HepG2 (cell line): Measurements from ENCODE around the gene PCGF3. TPM values are rescaled to one million over a fixed set of nuclear protein-coding genes. Genes with fewer than 3 reads are reported as not detected.

ENCODE experiments used
- ETV6 ChIP-seq: sonication (generic); formaldehyde crosslinking; conservative IDR thresholded peaks from 2 replicates; pipeline ENCODE4 v1.4.0; 2020; ENCODE audit warnings: missing genetic modification reagents
- FOXA1 ChIP-seq, 2 experiments: fragments of 450-650 bp in 1 of 2; sonication (generic) in 1 of 2; formaldehyde crosslinking in 1 of 2; IDR thresholded peaks; 2 replicates each; pipeline versions ENCODE4 v1.4.0 to v1.6.1; 2016 to 2020; ENCODE audit warnings: missing genetic modification reagents in 1 of 2
- HDAC2 ChIP-seq: sonication (generic); formaldehyde crosslinking; IDR thresholded peaks from 2 replicates; pipeline ENCODE4 v1.4.0; 2020; ENCODE audit warnings: missing genetic modification reagents
- NONO ChIP-seq, 2 experiments: fragments of 450-650 bp in 1 of 2; sonication (generic) in 1 of 2; formaldehyde crosslinking in 1 of 2; IDR thresholded peaks in 1 of 2; conservative IDR thresholded peaks in 1 of 2; 2 replicates each; pipeline versions ENCODE4 v1.6.1 to v1.8.0; 2017 to 2022; ENCODE audit warnings: mild to moderate bottlenecking in 1 of 2, missing genetic modification reagents in 1 of 2, moderate library complexity in 1 of 2
- RARA ChIP-seq: IDR thresholded peaks from 2 replicates; pipeline ENCODE4 v1.6.1; 2016; ENCODE audit warnings: missing genetic modification reagents, missing compliant biosample characterization
- RARG ChIP-seq: sonication (generic); formaldehyde crosslinking; IDR thresholded peaks from 2 replicates; pipeline ENCODE4 v1.4.0; 2020; ENCODE audit warnings: low read depth, mild to moderate bottlenecking, missing genetic modification reagents
- SNAPC5 ChIP-seq: sonication (generic); formaldehyde crosslinking; IDR thresholded peaks from 2 replicates; pipeline ENCODE4 v1.8.1; 2023; ENCODE audit warnings: mild to moderate bottlenecking, missing genetic modification reagents, borderline replicate concordance
- SSRP1 ChIP-seq: IDR thresholded peaks from 2 replicates; pipeline ENCODE4 v1.6.1; 2016; ENCODE audit warnings: control low read depth
- ZBTB2 ChIP-seq: sonication (generic); formaldehyde crosslinking; IDR thresholded peaks from 2 replicates; pipeline ENCODE4 v1.8.0; 2022; ENCODE audit warnings: low read depth, missing genetic modification reagents
- ZBTB39 ChIP-seq: sonication (generic); formaldehyde crosslinking; IDR thresholded peaks from 2 replicates; pipeline ENCODE4 v1.5.0; 2020; ENCODE audit warnings: missing genetic modification reagents
- ZNF275 ChIP-seq: sonication (generic); formaldehyde crosslinking; IDR thresholded peaks from 2 replicates; pipeline ENCODE4 v1.8.0; 2022; ENCODE audit warnings: missing genetic modification reagents, mild to moderate bottlenecking, inconsistent platforms, borderline replicate concordance
- ZNF281 ChIP-seq: sonication (generic); formaldehyde crosslinking; IDR thresholded peaks from 2 replicates; pipeline ENCODE4 v1.4.0; 2020; ENCODE audit warnings: missing genetic modification reagents, borderline replicate concordance
- ZNF34 ChIP-seq: sonication (generic); formaldehyde crosslinking; IDR thresholded peaks from 2 replicates; pipeline ENCODE4 v1.4.0; 2020; ENCODE audit warnings: mild to moderate bottlenecking, missing genetic modification reagents, borderline replicate concordance
- ZNF557 ChIP-seq: sonication (generic); formaldehyde crosslinking; IDR thresholded peaks from 2 replicates; pipeline ENCODE4 v1.4.0; 2020; ENCODE audit warnings: missing genetic modification reagents
- ZNF564 ChIP-seq: sonication (generic); formaldehyde crosslinking; IDR thresholded peaks from 2 replicates; pipeline ENCODE4 v1.8.1; 2023; ENCODE audit warnings: mild to moderate bottlenecking, missing genetic modification reagents
- polyA plus RNA-seq, 8 experiments: library from polyadenylated mRNA; depleted of rRNA in 3 of 8; stranded (reverse) in 7 of 8; unstranded in 1 of 8; fragments of >200 nt; fragmentation: Illumina TruSeq in 4 of 8; extraction: Trizol in 4 of 8; gene quantifications; 2 replicates each; pipeline versions ENCODE4 v1.2.1 to v1.2.3, GENCODE V29; 2011 to 2016; ENCODE audit warnings: low read depth in 4 of 8, missing spikeins in 1 of 8, mixed read lengths in 1 of 8; ENCODE audit not compliant: insufficient read depth in 1 of 8
- total RNA-seq, 5 experiments: library from RNA; depleted of rRNA; stranded (reverse); fragments of >200 nt; fragmentation: Illumina TruSeq; extraction: Trizol; gene quantifications; 2 replicates each; pipeline ENCODE4 v1.2.3, GENCODE V29; 2016; ENCODE audit warnings: low read depth in 1 of 5

The PCGF3 gene
- total and polyA plus RNA-seq, 2 of the 13 experiments (the other 11 are each of a cell fraction or from before 2014, with no cell fraction given) = 28.6 to 66.2 TPM

GRCh38 chr4:673349-674091 is 32.1 kb upstream of the PCGF3 start (continued):
- no peak for TF ChIP-seq RARG (CRISPR knock-in tag)
- TF ChIP-seq ZNF275 (CRISPR knock-in tag) = no peak
- TF ChIP-seq ZNF557 (CRISPR knock-in tag) = 0 out of 2 replicates have a peak, but pooled peaks have one; percentile 4
- TF ChIP-seq ZNF34 (CRISPR knock-in tag) = no peak
- no peak for TF ChIP-seq ZNF281
- TF ChIP-seq SNAPC5 (CRISPR knock-in tag) = no peak
- TF ChIP-seq ZNF564 (CRISPR knock-in tag) = no peak
- TF ChIP-seq RARA (CRISPR knock-in tag) = peak; percentile 66
- TF ChIP-seq ZBTB2 (CRISPR knock-in tag) = peak; percentile 56; the same call in 1 of the 2 replicates
- TF ChIP-seq ETV6 (CRISPR knock-in tag) = no peak
- no peak for TF ChIP-seq NONO (IDR thresholded peaks at IDR 0.05)
- no peak for TF ChIP-seq NONO (CRISPR knock-in tag; conservative IDR thresholded peaks at IDR 0.05)
- TF ChIP-seq HDAC2 (CRISPR knock-in tag) = no peak
- 0 out of 2 replicates have a peak, but pooled peaks have one; percentile 42 for TF ChIP-seq ZBTB39 (CRISPR knock-in tag)
- TF ChIP-seq SSRP1 (CRISPR knock-in tag) = no peak
- TF ChIP-seq FOXA1 (IDR thresholded peaks at IDR 0.05) = no peak
- no peak for TF ChIP-seq FOXA1 (CRISPR knock-in tag; IDR thresholded peaks at IDR 0.05)
